Chondrocyte (in vitro differentiated cells): ENCODE measurements around the gene CARHSP1. TPM values are rescaled to one million over a fixed set of nuclear protein-coding genes. Genes with fewer than 3 reads are reported as not detected.
A peak's percentile ranks its signal among the peaks of the same experiment; 100 is the strongest.

Experiments used
- DNase-seq: peaks from one replicate; pipeline ENCODE4 v3.0.0; 2021; ENCODE audit warnings: mixed read lengths, low spot score
- H3K27ac Mint-ChIP-seq: one replicate; pipeline ENCODE4 v1.8.0; 2021; ENCODE audit warnings: mild to moderate bottlenecking, moderate library complexity, mixed read lengths; ENCODE audit not compliant: unreplicated experiment
- H3K27me3 Mint-ChIP-seq: 2 replicates; pipeline ENCODE4 v1.8.0; 2021; ENCODE audit warnings: low read depth, mixed read lengths
- H3K36me3 Mint-ChIP-seq: 2 replicates; pipeline ENCODE4 v1.8.0; 2021; ENCODE audit warnings: low read depth, mixed read lengths
- H3K4me1 Mint-ChIP-seq: 2 replicates; pipeline ENCODE4 v1.8.0; 2021; ENCODE audit warnings: low read depth, mild to moderate bottlenecking, mixed read lengths
- H3K4me3 Mint-ChIP-seq: one replicate; pipeline ENCODE4 v1.8.0; 2021; ENCODE audit warnings: mild to moderate bottlenecking, moderate library complexity, mixed read lengths; ENCODE audit not compliant: unreplicated experiment
- H3K9me3 Mint-ChIP-seq: 2 replicates; pipeline ENCODE4 v1.8.0; 2021; ENCODE audit warnings: low read depth, mixed read lengths
- CTCF ChIP-seq: fragments of 200-600 bp; sonication (generic); IDR thresholded peaks from 2 replicates; pipeline ENCODE4 v1.5.0; 2021; ENCODE audit warnings: antibody characterized with exemption, mild to moderate bottlenecking, moderate library complexity
- total RNA-seq: library from RNA; stranded (reverse); gene quantifications from 3 replicates; pipeline ENCODE4 v1.2.1, GENCODE V29; 2021

CARHSP1 gene
- total RNA-seq, 1 donor from 2014 or later: 57.4 TPM

GRCh38 chr16:8887431-8887765 lies 18.6 kb upstream of the CARHSP1 start:
- H3K9me3 Mint-ChIP-seq: no peaks in the 10 kb centered on the region

GRCh38 chr16:8886593-8887430 lies 18.0 kb upstream of the CARHSP1 start:
- Mint-ChIP-seq H3K4me3 (no peak overlapping the region), H3K4me1 (peaks cover 32% of the 10 kb centered on the region), H3K27ac (no peak overlapping the region), H3K27me3 (no peaks in the 10 kb centered on the region), H3K36me3 (peaks cover 14% of the 10 kb centered on the region), H3K9me3 (no peaks in the 10 kb centered on the region)
- DNase-seq: peak; percentile 59
- TF ChIP-seq CTCF: no peak

More at GRCh38 chr16:8887431-8887765, 18.6 kb upstream of the CARHSP1 start:
- DNase-seq: peak; percentile 53
- TF ChIP-seq CTCF: no peak
- Mint-ChIP-seq H3K4me3 (no peak overlapping the region), H3K27me3 (no peaks in the 10 kb centered on the region), H3K27ac (no peak overlapping the region), H3K36me3 (peaks cover 15% of the 10 kb centered on the region), H3K4me1 (peaks cover 36% of the 10 kb centered on the region)

GRCh38 chr16:8885674-8886592 lies 17.1 kb upstream of the CARHSP1 start:
- peak; percentile 44 for TF ChIP-seq CTCF
- H3K4me1 Mint-ChIP-seq: peaks cover 26% of the 10 kb centered on the region
- no peaks in the 10 kb centered on the region for H3K9me3 Mint-ChIP-seq
- H3K4me3 Mint-ChIP-seq: no peak overlapping the region
- peak overlapping the region; percentile 61 for H3K27ac Mint-ChIP-seq
- H3K36me3 Mint-ChIP-seq: peaks cover 8% of the 10 kb centered on the region
- peak; percentile 73 for DNase-seq
- H3K27me3 Mint-ChIP-seq: no peaks in the 10 kb centered on the region

GRCh38 chr16:8882725-8883377 lies 14.0 kb upstream of the CARHSP1 start:
- peak; percentile 53 for DNase-seq
- no peak for TF ChIP-seq CTCF
- Mint-ChIP-seq H3K36me3 (peaks cover 6% of the 10 kb centered on the region), H3K4me1 (peaks cover 29% of the 10 kb centered on the region), H3K9me3 (no peaks in the 10 kb centered on the region), H3K27ac (no peak overlapping the region), H3K27me3 (no peaks in the 10 kb centered on the region), H3K4me3 (no peak overlapping the region)
